VCaP (cell line): ENCODE results near the gene SEPHS1.
A peak's percentile ranks its signal among the peaks of the same experiment; 100 is the strongest.
"Not testable (repeated sequence)": the region's sequence is repeated elsewhere in the genome, so short reads cannot be mapped to it uniquely, and the experiment has no call there.

ENCODE experiments used
- H3K27ac ChIP-seq: fragments of 450-650 bp; 2 replicates; pipeline ENCODE4 v1.5.1; 2017
- CTCF ChIP-seq: fragments of 450-650 bp; conservative IDR thresholded peaks from 2 replicates; pipeline ENCODE4 v1.5.1; 2017; ENCODE audit warnings: mild to moderate bottlenecking, moderate library complexity

Gene SEPHS1

GRCh38 chr10:13388478-13389230 lies 40.6 kb upstream of the SEPHS1 start:
- no peak for TF ChIP-seq CTCF
- no peak overlapping the region for H3K27ac ChIP-seq

GRCh38 chr10:13386021-13386420 lies 37.9 kb upstream of the SEPHS1 start:
- H3K27ac ChIP-seq, result no peak overlapping the region

GRCh38 chr10:13383399-13383761 lies 35.3 kb upstream of the SEPHS1 start:
- H3K27ac ChIP-seq, result peak overlapping the region; percentile 56
- no peak for TF ChIP-seq CTCF

More at GRCh38 chr10:13386021-13386420, 37.9 kb upstream of the SEPHS1 start:
- TF ChIP-seq CTCF, result no peak

GRCh38 chr10:13382703-13383398 lies 34.8 kb upstream of the SEPHS1 start:
- TF ChIP-seq CTCF, result no peak
- peak overlapping the region; percentile 56 for H3K27ac ChIP-seq

- H3K27ac ChIP-seq, result not testable (repeated sequence)
Observed at GRCh38 chr10:13379061-13379460, 31.0 kb upstream of the SEPHS1 start.

- H3K27ac ChIP-seq, result no peak overlapping the region
- TF ChIP-seq CTCF, result no peak
Observed at GRCh38 chr10:13376746-13377145, 28.7 kb upstream of the SEPHS1 start.

GRCh38 chr10:13376297-13376696 lies 28.2 kb upstream of the SEPHS1 start:
- TF ChIP-seq CTCF, result no peak
- H3K27ac ChIP-seq, result no peak overlapping the region

- TF ChIP-seq CTCF, result no peak
- no peak overlapping the region for H3K27ac ChIP-seq
Observed at GRCh38 chr10:13375791-13376190, 27.7 kb upstream of the SEPHS1 start.
